Stimulated activated CD8-positive, alpha-beta memory T cell treated with anti-CD3 and anti-CD28 coated beads, Interleukin-7, amount 100 ng/mL, for 1 hour (primary cell): ENCODE data around the gene LST1.
"Not testable (repeated sequence)": the region's sequence is repeated elsewhere in the genome, so short reads cannot be mapped to it uniquely, and the experiment has no call there.

Experiments used
- DNase-seq, 2 donors: peaks; one replicate each; pipeline ENCODE4 v3.0.0-alpha.2; 2020; ENCODE audit warnings: low read depth in 2 of 2

LST1 gene

DNA sequence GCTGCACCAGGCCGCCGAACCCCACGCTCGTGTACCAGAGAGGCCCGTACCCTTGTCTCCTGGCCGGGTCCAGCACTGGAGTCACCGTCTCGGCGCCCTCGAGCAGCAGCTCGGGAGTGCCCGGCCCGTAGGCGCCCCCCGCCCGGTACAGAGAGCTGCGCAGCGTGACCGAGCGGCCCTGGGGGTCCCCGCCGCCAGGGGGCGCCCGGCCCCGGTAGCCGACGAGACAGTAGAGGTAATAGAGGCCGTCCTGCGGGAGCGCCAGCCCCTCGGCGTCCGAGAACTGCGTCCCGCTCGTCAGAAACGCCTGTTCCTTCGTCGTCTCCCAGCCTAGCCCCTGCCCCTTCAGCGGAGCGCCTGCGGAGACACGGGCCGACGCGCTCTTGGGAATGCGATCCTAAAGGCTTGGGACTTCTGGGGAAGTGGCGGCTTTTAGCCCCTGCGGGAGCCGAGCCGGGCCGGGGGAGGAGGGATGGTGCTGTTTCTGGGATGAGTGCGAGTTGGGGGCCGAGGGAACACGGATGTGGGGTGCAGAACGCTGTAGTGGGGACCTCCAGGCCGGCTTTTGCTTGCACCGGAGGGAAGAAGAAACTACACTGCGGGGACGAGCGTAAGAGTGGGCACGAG is 5.2 kb upstream of the LST1 start:
- DNase-seq: peak; percentile 82 to 86

DNA sequence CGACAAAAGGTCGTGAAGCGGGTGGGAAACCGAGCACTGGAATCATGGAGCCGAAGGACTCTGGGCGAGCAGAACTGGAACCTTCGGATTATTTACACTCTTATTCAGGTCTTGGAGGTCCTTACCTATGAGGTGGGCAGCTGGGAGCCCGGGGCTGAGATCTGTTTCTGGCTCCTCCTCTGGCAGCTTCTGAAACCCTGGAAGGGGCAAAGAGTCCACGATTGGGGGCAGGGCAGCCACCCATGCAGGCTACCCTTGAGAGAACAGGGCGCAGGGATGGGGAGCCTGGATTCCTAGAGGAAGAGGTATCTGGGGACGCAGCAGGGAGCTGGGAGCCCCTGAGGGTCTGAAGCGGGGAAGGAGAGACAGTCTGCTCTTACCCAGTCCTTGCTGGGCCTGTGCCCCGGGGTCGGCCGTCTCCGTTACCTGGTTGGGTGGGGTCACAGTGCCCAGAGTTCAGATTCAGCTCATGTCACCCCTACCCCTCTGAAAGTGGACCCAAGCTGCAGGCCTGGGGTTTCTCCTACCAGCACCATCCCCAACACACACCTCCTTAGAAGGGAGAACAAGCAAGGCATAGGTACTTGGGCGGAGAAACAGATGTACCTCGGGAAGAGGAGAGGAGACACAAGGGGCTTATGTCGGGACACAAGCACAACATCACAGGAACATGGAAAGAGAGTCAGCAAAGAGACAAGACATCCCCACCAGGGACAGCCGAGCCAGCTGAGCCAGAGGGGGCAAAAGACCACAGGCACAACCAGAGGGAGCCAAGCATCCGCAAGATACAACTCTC is 4.4 kb upstream of the LST1 start:
- no peak for DNase-seq

DNA sequence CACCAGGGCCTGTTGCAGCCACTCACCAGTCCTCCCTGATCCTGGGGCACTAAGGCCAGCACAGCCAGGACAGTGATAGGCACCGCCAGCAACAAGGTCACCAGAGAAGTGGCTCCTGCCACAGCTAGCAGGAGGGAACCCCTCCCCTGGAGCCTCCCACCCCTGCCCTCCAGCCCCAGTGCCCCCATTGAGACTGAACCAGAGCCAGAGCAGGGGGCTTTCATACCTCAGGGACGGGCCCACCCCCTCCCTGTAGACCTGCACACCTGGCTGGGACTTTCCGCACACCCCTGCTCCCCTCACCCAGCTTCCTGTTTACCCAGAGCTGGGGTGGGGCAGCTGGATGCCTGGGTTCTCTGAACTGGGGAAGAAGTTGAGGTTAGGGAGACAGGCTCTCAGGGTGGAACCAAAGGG is 3.8 kb upstream of the LST1 start, which contains the start of gene LTB:
LTB (minus strand) TSS at position 195 of the 414 bp plus-strand sequence; CDS start at position 188, 7 bp downstream.
- no peak for DNase-seq

DNA sequence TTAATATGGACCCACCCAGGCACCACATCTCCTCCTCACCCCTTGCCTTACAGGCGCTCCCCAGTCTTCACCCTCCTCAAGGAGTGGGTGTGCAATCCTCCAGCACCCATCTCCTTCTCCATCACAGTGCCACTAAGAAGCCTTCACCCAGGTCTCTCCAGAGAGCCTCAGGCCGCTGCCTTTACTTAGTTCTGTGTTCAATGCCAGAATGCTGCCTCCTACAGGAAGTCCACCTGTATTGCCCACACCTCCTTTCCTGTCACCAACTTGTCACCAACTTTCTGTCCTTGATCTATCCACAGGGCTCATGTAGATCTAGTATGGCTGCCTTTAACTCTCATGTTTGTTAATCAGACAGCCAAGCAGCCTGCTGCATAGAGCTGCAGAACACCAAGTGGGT is 586 bp upstream of the LST1 start:
- DNase-seq: no peak

DNA sequence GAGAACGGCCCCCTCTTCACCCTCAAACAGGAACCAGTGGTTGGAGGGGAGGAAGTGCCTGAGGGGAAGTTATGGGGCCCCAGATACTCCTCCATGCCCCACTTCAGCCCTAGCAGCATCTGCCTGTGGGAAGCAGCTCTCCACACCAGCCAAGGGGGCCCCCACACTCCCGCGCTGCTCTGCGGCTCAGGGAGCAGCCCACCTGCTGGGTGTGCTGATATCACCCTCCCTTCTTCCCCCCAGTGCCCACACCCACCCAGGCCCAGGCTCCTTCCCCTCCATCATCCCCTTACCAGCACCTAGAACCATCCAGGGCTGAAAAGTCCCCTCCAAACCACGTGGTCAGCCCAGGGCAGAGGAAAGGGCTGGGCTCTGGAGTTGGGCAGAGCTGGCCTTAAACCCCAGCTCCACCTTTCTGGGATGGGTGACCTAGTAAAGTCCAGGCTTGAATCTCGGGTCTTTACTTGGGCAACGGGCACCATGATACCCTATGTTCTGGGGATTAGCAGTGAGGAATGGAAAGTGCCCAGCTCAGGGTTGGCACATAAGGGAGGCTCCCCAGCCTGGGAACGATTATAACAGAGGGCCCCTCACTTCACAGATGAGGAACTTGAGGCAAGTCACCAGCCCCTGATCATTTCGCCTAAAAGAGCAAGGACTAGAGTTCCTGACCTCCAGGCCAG is 663 bp downstream of the LST1 start:
- no peak for DNase-seq

DNA sequence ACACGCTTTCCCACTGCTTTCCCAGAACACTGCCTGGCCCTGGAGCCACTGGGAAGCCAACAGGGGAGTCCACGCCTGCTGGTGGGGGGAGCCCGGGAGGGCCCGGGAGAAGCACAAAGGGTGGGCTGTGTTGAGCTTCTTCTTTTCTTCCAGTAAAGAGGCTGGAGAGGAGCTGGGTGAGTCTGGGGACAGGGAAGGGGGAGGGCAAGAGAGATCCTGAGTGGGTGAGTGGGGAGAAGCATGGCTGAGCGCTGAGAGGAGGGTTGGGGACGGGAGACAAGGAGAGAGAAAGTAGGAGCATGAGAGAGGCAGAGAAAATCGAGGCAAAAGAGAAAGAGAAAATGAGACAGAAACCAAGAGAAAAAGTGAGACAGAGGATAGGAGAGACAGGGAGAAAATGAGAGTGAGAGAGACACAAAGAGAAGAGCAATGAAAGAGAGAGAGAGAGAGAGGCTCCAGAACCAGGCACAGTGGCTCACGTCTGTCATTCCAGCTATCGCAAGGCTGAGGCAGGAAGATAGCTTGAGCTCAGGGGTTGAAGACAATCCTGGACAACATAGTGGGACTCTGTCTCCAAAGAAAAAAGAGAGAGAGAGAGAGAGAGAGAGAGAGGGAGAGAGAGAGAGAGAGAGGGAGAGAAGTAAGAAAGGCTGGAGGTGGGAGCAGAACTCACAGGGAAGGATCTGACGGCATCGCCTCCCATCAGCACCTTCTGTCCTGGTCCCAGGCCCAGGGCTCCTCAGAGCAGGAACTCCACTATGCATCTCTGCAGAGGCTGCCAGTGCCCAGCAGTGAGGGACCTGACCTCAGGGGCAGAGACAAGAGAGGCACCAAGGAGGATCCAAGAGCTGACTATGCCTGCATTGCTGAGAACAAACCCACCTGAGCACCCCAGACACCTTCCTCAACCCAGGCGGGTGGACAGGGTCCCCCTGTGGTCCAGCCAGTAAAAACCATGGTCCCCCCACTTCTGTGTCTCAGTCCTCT is 2.0 kb downstream of the LST1 start:
- DNase-seq: no peak

DNA sequence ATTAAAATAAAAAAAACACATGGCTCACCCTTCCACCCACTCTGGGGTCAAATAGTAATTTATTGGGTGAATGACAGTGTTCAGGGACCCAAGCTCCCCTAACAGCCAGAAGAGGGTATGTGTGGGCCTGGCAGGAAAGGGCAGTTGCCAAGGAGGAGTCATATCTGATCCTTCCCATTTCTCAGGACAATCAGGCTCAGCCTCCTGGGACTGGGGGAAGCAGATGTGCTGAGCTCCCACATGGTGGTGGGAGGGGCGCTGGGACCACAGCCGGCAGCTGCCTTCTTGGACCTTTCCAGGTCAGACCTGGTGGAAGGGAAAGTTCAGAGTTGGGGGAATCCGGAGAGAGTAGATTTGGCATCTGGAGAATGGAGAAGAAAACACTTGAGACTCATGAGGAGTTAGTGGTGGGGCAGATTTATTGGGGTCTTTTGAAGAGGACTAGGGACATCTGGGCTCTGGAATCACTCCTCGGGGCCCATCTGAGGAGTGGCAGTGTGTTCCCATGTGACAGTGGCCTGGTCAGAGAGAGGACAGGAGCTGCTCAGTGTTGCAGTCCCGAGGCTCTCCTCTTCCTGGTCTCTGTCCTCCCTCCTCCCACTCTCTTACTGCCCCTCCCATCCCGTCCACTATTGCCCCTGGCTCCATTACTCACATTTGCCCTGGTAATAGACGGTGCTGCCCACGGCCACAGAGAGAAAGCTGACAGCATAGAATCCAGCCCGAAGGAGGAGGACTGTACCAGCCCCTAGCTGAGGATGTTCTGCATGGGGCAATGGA is 3.0 kb downstream of the LST1 start:
- no peak for DNase-seq

DNA sequence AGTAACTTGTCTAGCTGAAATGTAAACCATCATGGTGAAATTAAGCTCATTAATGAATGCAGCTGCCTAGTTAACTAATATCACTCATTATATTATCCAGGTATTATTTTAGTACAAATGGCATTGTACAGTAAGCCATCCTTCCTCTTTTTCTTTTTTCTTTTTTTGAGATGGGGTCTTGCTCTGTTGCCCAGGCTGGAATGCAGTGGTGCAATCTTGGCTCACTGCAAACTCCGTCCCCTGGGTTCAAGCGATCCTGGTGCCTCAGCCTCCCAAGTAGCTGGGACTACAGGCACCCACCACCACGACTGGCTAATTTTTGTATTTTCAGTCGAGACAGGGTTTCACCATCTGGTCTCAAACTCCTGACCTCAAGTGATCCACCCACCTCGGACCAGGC is 4.6 kb downstream of the LST1 start:
- not testable (repeated sequence) for DNase-seq

DNA sequence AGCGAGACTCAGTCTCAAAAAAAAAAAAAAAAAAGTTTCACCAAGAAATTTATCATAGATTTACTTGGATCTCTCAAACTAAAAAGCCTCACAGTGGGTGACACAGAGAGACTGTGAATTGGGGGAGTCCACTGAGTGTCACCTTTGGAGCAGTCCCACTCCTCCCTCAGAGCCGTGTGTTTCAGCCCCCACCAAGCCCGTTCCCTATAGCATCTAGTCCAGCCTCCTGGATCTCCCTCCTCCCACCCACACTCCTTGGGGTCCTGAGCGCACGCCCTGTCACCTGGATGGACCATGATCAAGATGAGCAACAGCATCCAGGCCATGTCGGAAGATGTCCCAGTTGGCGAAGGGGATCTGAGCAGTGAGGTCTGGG is 6.3 kb downstream of the LST1 start:
- DNase-seq: no peak

DNA sequence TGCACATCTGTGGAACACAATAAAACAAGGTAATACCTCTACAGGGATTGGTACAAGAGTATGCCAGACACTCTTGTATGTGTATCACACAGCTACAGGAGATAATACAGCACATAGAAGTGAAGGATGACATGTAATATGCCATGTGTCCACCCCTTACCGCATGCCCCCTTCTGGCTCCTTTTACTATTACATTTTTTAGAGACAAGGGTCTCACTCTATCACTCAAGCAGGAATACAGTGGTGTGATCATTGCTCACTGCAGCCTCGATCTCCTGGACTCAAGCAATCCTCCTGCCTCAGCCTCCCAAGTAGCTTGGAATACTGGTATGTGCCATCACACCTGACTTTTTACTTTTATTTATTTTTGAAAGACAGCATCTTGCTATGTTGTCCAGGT is 10.9 kb downstream of the LST1 start:
- no peak for DNase-seq

DNA sequence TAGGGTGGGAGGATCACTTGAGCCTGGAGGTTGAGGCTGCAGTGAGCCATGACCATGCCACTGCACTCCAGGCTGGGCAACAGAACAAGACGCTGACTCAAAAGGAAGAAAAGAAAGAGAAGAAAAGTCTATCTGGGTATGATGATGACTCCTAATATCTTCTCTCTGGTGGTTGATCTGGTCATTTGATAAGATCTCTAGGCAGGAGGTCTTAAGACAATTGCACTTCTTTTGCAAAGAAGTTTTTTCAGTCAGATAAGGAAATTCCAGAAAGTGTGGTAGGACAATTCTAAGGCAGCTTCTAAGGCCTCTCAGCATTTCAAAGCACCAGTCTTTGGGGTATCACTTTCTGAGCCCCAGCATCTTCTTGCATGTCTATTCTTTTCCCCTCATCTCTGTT is 21.2 kb downstream of the LST1 start:
- no peak for DNase-seq

DNA sequence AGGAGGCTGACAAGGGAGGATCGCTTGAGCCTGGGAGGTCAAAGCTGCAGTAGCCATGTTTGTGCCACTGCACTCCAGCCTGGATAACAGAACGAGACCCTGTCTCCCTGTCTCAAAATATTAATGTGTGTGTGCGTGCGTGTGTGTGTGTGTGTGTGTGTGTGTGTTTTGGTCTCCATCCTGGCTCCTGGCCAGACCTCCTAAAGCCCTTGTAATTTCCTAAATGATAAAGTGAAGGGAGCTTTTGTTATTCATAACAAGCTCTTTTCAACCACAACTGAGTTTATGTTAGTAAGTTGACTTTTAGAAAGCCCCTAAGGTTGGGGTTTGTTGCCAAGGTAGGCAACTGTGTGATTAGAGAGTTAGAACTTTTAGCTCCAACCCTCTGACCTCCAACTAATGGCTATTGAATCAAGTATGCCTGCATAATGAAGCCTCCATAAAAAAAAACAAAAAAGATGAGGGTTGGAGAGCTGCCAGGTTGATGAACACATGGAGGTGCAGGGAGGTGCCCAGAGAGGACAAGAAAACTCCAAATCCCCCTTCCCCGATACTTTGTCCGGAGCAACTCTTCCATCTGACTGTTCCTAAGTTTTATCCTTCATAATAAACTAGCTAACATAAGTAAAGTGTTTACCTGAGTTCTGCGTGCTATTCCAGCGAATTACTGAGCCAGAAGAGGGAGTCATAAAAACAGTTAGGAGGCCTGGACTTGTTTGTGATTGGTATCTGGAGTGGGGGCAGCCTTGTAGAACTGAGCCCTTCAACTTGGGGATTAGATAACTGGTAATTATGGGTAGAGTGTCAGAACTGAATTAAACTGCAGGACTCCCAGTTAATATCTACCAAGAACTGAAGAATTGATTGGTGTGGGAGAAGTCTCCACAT is 23.7 kb downstream of the LST1 start:
- no peak for DNase-seq

DNA sequence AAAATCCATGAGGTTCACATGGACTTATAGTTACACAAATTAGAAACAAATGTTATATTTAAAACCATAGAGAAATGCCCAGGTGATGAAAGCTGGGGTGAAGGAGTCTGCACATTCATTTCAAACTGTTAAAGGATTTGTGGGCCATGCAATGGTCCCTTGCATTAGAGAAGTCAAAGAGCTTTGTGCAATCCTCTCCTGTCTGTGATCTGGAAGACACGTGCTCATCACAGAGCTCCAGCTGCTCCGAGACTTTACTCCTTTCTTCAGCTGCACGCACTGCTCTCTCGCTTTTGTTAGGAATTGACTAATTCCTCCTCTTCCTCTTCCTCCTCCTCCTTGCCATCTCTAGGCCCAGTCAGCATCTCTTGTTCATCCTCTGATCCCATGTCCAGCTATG is 24.9 kb downstream of the LST1 start:
- no peak for DNase-seq

DNA sequence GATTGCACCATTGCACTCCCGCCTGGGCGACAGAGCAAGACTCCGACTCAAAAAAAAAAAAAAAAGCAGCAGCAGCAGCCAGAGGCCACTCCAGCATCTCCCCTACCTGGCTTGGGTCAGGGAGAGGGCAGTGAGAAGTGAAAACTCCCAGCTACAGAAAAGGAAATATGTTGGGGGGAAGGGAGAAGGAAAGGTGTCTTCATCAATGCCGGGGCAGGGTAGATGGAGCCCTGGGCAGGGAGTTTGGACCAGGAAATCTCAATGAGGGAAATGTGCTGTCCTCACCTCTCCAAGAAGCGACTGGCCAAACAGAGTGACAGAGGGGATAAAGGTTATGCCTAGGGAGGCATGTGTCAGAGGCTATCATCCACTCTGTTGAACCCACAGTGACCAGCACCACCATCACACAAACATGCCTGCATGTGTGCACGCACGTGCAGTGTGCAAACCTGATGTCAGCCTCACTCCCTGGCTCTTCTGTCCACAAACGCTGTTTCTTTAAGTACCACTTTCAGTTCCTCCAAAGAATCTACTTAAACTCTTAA is 28.1 kb downstream of the LST1 start:
- DNase-seq: no peak

DNA sequence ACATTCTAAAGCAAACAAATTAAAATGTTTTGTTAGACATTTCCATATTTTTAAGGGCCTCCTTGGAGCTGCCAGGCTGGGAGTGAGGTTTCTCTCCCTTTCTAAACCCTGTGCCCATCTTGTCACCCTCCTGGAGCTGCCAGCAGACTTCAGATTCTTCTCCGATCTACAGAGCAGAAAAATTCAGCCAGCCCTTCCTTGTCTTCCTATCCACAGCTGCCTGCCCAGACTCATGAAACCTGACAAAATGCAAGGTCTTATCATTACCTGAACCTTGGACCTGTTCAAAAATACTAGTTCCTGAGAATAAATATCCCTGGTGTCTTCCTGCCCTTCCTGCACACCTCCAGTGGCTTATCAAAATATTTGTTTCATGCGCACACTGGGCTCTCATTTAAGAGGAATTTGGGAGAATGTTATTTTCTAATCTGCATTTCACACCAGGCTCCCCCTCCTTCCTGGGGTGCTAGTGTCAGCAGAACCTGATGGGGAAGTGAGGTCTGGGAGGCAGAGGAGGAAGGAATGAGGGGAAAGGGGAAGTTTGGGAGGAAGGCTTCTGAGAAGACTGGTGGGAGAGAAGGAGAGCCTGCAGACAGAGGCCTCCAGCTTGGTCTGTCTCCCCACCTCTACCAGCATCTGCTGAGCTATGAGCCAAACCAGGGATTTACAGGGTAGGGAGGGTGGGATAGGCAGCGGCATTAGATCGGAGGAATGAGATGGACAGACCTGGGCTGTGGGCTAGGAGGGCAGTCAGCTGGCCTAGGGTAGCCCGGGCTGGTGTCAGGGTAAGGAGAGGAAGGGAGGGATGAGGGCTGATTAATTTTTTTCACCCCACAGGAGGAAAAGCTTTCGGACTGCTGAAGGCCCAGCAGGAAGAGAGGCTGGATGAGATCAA is 28.9 kb downstream of the LST1 start, which contains the start of gene AIF1:
AIF1 (plus strand) TSS at position 551 of the 895 bp plus-strand sequence; CDS start at position 647, 96 bp downstream.
- DNase-seq: no peak

DNA sequence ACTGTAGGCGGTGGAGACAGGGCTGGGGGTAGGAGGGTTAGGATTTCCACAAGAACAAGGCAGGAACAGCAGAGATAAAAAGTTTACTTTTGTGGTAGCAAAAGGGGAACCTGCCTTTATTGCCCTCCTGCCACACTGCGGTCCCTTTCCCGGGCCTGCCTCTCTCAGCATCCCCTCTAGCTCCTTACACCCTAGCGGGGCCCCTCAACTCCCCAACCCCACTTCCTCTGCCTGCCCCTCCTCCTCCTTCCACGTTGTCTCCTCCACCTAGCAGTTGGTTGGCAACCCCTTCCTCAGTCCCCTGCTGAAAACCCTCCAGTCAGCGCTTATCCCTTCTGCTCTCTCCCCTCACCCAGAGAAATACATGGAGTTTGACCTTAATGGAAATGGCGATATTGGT is 29.7 kb downstream of the LST1 start:
- DNase-seq: no peak

DNA sequence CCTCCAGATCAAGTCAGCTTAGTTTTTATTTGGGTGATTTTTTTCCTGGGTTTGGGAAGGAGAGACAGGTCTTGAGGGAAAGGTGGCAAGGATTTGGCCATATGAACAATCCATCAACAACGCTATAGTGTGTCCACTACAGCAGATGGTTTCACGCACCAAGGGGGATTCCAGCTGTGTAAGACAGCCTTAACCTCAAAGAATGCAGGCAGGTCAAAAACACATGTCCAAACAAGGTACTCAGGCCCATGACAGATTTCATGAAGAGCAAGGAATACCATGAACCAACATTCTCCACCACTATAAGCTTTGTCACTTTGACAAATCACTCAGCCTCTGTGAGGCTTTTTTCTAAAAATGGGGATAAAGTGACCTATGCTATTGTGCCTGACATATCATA is 30.9 kb downstream of the LST1 start:
- DNase-seq: no peak

DNA sequence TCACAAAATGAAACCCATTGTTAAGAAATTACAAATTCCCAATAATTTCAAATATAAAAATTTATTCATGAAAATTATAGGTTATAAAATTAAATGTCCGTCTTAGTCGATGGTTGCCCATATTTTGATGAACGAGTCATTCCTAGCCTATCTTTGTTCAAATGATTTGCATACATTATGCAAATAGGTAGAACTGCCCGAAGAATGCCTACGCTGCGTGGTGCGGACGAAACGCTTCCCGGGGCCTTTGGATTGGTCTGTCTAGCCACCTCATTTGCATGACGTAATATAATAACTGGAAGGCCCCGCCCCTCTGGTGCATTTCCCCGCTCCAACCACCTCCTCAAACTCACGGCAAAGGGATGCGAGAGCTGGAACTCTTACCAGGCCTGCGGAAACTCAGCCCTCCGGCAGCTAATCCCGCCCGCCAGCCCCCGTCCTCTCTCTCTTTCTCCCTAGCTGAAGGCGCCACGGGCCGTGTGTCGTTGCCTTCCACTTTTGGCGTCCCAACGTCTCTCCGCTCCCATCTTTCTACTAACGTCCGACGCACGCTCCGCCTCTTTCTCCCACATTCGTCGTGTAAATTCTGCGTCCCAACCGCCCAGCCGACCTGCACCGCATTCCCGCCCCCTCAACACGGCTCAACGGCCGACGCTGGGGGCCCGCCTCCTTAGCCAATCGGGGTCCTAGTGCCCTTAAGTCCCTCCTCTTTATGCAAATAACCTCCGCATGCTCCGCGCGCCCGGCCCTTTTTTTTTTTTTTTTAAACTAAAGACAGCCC is 33.9 kb downstream of the LST1 start:
- peak; percentile 87 to 91 for DNase-seq
